Eye (tissue), 1 donor: Measurements from ENCODE around the gene C9.
"Not testable (repeated sequence)": the region's sequence is repeated elsewhere in the genome, so short reads cannot be mapped to it uniquely, and the experiment has no call there.

Source experiments
- DNase-seq: peaks from one replicate; pipeline ENCODE4 v3.0.0-alpha.2; 2015

The C9 gene

DNA sequence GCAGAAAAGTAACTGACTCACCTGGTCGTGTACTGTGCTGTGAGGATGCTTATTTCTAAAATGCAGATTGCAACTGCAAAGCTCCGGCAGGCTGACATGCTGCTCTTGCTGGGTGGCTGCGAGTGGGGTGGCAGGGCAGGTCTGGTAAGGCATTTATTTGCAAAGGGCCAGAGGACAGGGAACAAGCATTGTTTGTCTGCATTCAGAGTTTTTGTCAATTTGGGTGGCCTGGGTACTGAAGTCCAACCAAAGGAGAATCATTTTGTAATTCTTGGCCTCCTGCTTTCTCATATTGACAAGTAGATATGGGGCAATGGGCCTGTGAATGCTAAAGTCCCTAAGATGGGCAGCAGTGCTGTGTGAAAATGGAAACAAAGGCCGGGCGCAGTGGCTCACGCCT is at the start of gene C9:
Gene C9 (minus strand): TSS at position 129 of the 400 bp plus-strand sequence. CDS start 31 bp downstream, at position 98.
- no peak for DNase-seq

DNA sequence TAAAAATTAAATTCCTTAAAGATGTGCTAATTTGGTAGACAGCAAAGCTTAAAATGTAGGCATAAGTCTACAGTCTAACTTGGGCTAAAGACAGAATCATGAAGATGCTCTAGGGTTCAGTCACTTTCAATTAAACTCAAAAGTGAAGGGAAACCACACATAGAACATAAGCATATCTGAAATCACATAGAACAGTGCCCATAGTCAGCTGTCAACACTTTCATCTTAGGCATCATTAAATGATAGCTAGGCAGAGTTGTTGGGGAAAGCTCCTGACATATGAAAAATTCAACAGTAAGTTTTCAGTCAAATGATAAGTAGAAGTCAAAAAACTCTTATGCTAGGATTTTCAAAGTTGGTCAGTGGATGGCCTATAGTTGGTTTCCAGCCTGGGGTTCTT is 49.5 kb upstream of the C9 start:
- DNase-seq, result no peak

DNA sequence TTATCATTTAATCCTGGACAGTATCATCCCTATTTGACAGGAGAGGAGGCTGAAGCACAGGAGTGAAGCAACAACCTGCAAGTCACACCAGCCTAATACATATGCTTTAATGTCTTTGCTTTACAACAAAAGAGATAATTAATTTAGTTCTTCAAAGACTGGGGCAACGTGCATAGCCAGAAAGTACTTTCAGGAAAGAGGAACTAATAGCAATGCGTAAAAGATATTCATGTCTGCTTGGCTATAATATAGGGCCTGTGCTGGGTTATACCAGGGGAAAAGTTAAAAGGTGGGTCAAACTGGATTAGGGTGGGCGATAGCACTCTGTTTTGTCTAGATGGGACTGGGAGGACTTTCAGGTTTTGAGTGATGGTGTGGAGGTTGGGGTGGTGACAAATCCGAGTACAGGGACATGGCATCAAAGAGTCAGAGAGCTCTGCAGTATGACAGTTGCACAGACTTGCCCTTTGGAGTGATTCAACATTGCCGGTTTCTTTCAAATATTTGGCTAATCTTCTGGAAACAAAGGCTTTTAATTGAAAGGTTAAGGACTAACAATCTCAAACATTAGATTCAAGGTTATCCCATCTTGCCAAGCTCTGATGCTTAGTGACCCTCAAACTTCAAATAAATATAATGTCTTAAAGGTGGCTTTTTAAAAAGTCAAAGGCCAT is 48.6 kb upstream of the C9 start:
- no peak for DNase-seq

DNA sequence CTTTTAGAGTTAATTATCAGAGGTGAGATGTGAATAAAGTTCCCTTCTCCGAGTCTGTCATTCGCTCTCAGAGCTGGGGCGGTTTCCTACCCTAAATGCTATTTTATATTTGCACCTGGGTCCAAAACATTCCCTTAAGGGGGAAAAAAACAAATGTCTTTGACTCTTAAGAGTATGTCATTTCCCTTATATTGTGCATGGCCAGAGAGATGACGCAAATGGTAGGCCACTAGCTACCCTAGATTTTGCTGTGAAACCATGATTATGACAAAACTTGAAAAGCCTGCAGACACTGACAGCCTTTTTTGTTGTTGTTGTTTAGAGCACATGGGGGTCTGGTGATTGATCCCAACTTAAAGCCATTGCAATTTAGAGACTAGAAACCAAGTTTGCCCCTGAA is 47.7 kb upstream of the C9 start:
- no peak for DNase-seq

DNA sequence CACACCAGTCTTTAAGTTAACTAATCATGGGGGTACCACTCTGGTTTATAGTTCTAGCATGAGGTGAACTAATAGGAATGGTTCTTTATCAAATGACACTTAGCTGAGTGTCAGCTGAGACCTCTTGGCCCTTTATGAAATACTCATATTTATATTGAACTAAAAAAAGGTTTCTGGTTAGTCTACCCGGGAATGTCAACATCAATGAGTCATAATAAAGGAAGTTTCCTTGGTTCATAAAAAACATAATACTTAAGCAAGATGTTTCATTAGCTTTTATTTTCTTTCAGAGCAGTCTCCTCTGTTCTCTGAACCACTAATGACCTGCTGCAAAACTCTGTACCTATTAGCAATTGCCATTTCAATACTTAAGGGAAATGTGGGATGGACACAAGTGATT is 46.8 kb upstream of the C9 start:
- DNase-seq, result no peak

GRCh38 chr5:39409033-39409432 is 44.7 kb upstream of the C9 start:
- no peak for DNase-seq

DNA sequence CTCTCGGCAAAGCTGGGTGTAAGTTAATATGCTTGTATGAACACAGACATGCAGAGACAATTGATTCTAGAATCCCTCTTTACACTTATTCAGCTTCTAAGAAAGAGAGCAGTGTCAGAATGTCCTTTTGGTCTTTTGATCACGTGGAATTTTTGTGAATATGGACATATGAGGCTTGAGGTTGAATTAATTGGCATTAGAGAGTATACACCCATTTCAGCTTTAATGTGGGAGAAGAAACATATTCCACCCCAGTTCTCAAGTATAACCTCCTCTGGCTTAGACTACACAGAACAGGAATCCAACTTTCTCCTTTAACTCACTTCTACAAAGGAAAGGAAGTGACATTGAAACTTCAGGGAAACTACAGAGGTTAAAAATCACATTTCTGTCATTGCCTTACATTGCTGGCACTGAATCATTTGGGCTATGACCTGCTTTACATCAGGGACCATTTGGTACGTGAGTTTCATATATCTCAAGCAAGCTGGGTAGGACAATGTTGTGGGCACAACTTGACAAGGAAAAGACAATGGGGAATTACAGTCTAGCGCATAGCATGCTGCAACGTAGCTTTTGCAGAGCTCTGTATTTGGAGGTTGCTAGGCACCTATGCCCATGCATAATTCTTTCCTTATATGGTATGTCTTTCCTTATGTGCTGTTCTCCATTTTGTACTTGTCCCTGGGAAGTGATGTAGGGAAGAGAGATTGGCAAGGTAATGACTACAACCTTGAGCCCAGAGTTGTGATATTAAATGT is 41.0 kb upstream of the C9 start:
- DNase-seq, result no peak

DNA sequence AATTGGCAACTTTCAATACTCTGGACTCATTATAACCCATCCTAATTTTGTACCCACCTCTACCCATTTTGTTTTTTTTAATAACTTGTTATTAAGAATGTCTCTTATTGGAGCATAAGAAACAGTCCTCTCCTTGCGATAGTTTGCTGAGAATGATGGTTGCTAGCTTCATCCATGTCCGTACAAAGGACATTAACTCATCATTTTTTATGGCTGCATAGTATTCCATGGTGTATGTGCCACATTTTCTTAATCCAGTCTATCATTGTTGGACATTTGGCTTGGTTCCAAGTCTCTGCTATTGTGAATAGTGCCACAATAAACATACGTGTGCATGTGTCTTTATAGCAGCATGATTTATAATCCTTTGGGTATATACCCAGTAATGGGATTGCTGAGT is 39.5 kb upstream of the C9 start:
- not testable (repeated sequence) for DNase-seq

GRCh38 chr5:39402140-39402539 is 37.8 kb upstream of the C9 start:
- not testable (repeated sequence) for DNase-seq

DNA sequence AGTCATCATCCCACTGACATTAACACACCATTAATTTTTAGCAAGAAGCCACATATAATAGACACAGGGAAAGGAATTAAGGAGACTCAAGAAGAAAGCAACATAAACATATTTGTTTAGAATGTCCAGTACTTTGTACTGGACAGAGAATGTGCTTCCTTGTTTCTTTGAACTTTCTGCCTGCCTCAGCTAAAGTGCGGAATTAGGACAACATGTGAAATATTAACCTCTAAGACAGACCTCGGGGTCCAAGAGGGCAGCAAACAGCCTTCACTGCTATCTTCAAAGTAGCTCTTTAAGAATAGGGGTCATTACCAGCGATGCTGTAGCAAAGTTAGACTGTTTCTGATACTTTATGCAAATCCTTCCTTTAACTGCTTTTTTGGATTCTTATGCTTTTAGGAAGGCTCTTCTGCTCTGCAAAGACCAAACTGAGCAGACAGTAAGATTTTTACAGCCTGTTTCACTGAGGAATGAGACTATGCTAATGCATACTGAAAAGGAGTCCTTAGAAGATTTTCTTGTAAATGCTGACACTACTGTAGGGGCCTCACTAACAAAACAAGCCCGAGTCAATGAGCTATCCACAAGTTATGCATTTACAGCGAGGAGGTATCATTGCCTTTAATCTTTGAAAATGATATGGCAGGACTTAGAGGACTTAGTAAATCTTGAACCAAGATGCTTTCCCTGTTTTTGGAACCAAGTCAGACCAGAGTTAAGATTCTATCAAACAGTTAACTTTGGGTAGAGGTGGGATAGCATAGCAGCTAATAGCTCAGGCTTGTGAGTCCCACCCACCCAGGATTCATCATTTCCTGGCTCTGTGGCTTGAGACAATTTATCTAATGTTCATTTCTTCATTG is 36.7 kb upstream of the C9 start:
- no peak for DNase-seq

- DNase-seq, result no peak
Measured at GRCh38 chr5:39399135-39400036, 35.1 kb upstream of the C9 start.

- DNase-seq, result no peak
Measured at GRCh38 chr5:39396843-39397242, 32.5 kb upstream of the C9 start.

GRCh38 chr5:39395521-39395920 is 31.2 kb upstream of the C9 start:
- no peak for DNase-seq

GRCh38 chr5:39394946-39395345 is 30.7 kb upstream of the C9 start:
- no peak for DNase-seq

DNA sequence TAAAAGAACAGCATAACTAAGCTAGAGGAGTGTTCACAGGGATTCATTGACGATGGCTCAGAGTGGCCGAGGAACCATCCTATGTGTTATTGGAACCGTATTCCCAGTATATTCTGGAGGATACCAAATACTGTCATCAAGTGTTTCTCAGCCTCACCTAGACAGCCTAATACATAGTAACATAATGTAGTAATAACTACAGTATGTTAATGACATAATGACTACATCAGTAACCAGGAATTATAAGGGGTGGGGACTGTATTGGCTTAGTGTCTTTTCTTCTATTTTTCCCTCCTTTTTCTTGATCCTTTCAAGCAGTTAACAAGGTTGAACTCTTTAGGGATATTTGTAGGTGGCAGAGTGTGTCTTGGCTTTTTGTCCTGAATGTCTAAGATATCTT is 26.6 kb upstream of the C9 start:
- DNase-seq, result no peak

DNA sequence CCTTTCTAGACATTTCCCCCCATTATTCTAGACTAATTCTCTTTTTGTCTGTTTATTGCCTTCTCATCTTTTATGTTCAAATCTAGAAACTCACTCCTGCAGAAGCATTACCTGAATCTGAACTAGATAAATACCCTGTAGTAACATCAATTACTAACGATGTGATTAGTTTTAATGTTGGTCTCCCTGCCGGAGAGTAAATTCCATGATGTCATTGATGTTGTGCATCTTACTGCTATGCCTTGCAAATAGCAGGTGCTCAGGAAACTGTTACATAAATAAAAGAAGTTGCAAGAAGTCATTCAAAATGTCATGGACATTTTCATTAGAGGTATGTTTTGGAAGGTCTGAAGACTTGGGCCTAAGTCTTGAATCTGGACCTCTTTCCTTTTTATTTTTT is 23.0 kb upstream of the C9 start:
- no peak for DNase-seq

DNA sequence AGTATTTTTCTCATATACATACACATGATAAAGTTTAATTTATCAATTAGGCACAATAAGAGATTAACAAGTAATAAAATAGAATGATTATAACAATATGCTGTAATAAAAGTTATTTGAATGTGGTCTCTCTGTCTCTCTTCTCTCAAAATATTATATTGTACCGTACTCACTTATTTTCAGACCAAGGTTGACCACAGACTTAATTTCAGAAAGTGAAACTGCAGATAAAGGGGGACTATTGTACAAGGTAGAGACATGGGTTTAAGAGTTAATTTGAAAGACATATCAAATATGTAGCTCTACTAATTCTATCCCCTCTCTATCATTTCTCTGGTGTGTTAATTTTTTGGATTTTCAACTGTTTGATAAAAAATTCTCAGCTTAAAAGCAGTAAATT is 20.0 kb upstream of the C9 start:
- DNase-seq, result no peak

DNA sequence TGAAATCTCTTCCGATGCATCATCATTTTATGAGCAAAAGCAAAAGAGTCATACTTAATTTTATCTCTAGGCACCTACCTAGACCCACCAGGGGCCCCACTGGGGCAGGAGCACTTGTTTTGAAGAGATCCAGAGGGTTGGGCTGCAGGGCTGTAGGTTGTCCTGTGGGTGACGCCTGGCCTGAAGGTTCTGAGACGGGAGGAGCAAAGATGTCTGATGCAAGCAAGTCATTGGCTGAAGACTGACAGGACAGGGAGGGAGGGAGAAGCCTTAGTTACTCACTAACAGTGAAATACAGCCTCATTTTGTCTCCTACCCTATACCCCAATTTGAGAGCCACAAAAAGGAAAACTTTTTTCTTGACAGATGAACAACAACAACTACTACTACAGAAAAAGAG is 17.1 kb upstream of the C9 start:
- DNase-seq, result no peak

GRCh38 chr5:39379693-39380092 is 15.4 kb upstream of the C9 start:
- no peak for DNase-seq

DNA sequence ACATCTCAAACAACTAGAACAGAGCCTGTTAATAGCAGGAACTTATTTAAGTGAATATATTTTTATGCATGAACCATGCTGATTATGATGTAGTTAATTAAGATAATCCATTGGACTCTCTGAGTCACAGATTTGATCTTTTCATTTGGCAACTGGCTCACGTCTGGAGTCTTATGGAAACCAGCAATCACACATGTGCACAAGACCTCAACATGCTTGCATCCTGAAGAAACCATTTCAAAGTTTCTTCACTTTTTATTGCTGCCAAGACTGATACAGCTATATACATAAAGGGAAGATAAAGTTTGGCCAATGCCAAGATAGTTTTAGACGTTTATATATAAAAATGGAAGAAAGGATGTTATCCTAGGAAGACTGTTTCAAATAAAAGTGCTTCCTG is 13.3 kb upstream of the C9 start:
- no peak for DNase-seq

DNA sequence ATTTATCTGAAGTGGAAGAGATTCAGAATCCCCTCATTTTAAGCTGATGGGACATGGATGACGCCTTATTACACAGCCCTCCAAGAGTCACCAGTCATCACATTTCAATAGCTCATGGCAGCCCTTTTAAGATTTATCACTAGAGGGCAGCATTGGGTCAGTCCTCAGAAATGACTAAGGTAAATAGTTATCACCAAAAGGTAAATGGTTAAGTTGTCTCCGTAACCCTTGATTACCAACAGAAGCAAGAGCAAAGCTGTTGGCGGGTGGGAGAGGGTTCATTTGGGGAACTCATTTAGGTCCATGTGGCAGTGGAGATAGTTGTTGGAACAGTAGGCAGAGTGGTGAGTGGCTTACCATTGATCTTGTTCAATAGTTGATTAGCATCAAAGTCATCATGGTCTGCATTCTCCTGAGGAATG is 12.0 kb upstream of the C9 start:
- peak; percentile 77 for DNase-seq

GRCh38 chr5:39373791-39374190 is 9.5 kb upstream of the C9 start:
- DNase-seq, result no peak

DNA sequence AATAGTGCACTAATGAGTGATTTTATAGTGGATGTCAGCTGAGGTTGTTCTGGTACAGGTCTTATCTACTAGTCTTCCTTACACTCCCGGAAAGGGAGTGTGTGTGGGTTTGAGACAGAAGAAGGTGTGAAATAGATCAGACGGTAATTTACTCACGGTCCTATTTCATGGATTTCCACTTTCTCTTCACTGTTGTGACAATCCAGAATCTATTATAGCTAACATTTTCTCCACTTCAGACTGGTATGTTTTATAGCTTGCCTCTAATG is 7.0 kb upstream of the C9 start:
- no peak for DNase-seq
